Subcutaneous adipose tissue (tissue), 4 donors: ENCODE measurements around the gene MUC15. TPM values are rescaled to one million over a fixed set of nuclear protein-coding genes. Genes with fewer than 3 reads are reported as not detected.

Experiments used
- total RNA-seq, 4 donors: library from RNA; depleted of rRNA; stranded (reverse); fragments of >200 nt; gene quantifications; one replicate each; pipeline ENCODE4 v1.1.0, GENCODE V29; 2016
- TF ChIP-seq, protein P1 (sequence below): fragments of 450-650 bp; IDR thresholded peaks from one replicate; pipeline ENCODE4 v1.5.1; 2016; ENCODE audit warnings: low read depth, mild to moderate bottlenecking, control low read depth, antibody characterized with exemption, moderate library complexity

MUC15 gene
- total RNA-seq, 4 donors from 2014 or later: not detected

DNA sequence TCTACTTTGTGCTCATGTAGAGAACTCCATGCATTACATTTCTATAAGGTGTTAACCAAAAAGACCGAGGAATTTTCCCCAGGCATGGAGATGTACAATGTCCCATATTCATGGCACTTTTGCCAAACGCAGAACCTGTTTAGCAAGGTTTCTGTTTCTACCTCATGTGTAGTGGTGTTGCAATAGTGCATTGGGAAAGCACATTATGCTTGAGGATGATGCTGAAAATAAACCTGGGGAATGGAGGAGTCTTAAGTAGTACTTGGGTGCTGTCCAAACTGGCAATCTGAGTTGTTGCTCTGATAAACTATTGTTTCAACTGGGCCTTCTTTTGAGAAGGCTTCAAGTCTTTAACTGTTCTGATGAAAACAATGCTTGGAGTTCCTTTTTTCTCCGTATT is 11.5 kb upstream of the MUC15 start:
- TF ChIP-seq, protein P1, sequence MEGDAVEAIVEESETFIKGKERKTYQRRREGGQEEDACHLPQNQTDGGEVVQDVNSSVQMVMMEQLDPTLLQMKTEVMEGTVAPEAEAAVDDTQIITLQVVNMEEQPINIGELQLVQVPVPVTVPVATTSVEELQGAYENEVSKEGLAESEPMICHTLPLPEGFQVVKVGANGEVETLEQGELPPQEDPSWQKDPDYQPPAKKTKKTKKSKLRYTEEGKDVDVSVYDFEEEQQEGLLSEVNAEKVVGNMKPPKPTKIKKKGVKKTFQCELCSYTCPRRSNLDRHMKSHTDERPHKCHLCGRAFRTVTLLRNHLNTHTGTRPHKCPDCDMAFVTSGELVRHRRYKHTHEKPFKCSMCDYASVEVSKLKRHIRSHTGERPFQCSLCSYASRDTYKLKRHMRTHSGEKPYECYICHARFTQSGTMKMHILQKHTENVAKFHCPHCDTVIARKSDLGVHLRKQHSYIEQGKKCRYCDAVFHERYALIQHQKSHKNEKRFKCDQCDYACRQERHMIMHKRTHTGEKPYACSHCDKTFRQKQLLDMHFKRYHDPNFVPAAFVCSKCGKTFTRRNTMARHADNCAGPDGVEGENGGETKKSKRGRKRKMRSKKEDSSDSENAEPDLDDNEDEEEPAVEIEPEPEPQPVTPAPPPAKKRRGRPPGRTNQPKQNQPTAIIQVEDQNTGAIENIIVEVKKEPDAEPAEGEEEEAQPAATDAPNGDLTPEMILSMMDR: no peak

- TF ChIP-seq, protein P1: no peak
These were observed 8.9 kb upstream of the MUC15 start for GRCh38 chr11:26580929-26581328.

DNA sequence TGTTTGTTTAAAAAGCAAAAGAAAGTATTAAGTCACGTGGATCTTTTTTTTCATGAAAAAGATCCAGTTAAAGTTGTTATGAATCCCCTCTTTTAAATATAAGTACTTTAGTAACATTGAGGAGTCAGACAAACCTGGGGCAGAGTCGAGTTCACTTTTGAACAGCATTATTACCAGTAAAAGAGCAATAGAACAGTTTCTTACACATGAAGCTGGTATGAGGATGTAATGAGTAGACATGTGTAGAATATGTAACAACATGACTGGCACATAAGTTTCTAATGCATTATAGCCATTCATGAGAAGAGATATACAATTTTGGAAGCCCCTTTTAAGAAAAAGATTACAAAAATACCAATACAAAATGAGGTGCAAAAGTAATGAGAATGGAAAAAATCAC is 7.6 kb upstream of the MUC15 start:
- TF ChIP-seq, protein P1: no peak

GRCh38 chr11:26578998-26579661 is 7.1 kb upstream of the MUC15 start:
- TF ChIP-seq, protein P1: no peak

DNA sequence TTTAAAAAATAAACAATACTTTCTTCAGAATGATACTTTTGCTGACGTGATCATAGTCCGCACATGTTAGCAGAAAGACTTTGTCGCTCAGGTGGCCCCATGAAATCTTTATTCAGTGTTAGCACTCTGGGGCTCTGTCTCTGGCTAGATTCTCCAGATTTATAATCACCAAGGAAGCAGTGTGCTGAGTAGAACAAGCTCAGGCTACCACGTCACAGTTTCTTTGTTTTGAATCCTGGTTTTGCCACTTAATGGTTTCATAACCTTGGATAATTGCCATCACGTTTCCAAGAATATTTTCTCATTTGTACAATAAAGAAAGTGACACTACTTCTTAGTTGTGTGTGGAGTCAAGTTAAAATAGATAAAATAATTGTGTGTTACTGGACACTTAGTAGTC is 3.9 kb upstream of the MUC15 start:
- TF ChIP-seq, protein P1: no peak

DNA sequence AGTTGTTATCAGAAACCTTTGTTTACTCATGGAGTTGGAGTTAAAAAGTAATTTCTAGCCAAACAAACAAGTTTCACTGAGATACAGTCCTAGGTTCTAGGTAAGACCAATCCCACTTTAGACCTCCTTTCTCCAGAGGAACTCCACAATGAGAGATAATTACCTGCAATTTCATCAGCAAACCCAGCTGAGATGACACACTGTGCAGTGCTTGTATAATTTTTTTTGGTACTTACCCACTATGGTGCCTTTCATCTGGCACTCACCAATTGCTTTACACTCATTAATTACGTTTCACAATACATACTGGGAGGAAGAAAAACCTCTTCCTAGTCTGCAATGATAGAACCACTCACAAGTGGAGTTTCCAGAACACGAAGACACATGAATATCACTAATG is 1.8 kb upstream of the MUC15 start:
- TF ChIP-seq, protein P1: no peak

GRCh38 chr11:26572770-26573402 is 823 bp upstream of the MUC15 start:
- TF ChIP-seq, protein P1: no peak
